Lung (tissue), 12 donors: ENCODE data around the gene NCOR2. TPM values are rescaled to one million over a fixed set of nuclear protein-coding genes. Genes with fewer than 3 reads are reported as not detected.

ENCODE experiments used
- ATAC-seq: fragments of 200-7000 bp; cut with Tn5 transposase; one replicate; pipeline ENCODE4 v1.9.1; 2020; ENCODE audit warnings: moderate number of reproducible peaks; ENCODE audit not compliant: insufficient read depth, low FRiP score
- DNase-seq, 3 donors: peaks; one replicate each; pipeline ENCODE4 v3.0.0-alpha.2; 2013 to 2017
- H3K27ac ChIP-seq, 2 donors: one replicate each; pipeline ENCODE4 v1.5.1; 2013; ENCODE audit warnings: mild to moderate bottlenecking in 2 of 2, moderate library complexity in 2 of 2, control low read depth in 1 of 2, inconsistent platforms in 1 of 2, low read depth in 1 of 2, low read length in 1 of 2
- H3K27me3 ChIP-seq, 3 donors: one replicate each; pipeline ENCODE4 v1.5.1; 2013; ENCODE audit warnings: low read length in 2 of 3; ENCODE audit not compliant: control insufficient read depth in 3 of 3, insufficient read depth in 3 of 3
- H3K36me3 ChIP-seq, 4 donors: one replicate each; pipeline ENCODE4 v1.5.1; 2013; ENCODE audit warnings: low read length in 4 of 4, mild to moderate bottlenecking in 1 of 4, moderate library complexity in 1 of 4; ENCODE audit not compliant: control insufficient read depth in 4 of 4, insufficient read depth in 4 of 4
- H3K4me1 ChIP-seq, 5 donors: one replicate each; pipeline ENCODE4 v1.5.1; 2013; ENCODE audit warnings: low read length in 5 of 5, mild to moderate bottlenecking in 2 of 5, moderate library complexity in 1 of 5; ENCODE audit not compliant: control insufficient read depth in 5 of 5, insufficient read depth in 5 of 5
- H3K4me3 ChIP-seq: one replicate; pipeline ENCODE4 v1.5.1; 2013; ENCODE audit warnings: mild to moderate bottlenecking, control low read depth, moderate library complexity
- H3K9ac ChIP-seq, 2 donors: one replicate each; pipeline ENCODE4 v1.5.1; 2013; ENCODE audit warnings: low read length in 2 of 2, control low read depth in 1 of 2; ENCODE audit not compliant: insufficient read depth in 1 of 2
- H3K9me3 ChIP-seq, 4 donors: one replicate each; pipeline ENCODE4 v1.5.1; 2013; ENCODE audit warnings: low read length in 3 of 4, mild to moderate bottlenecking in 1 of 4, moderate library complexity in 1 of 4; ENCODE audit not compliant: control insufficient read depth in 4 of 4, insufficient read depth in 3 of 4
- CTCF ChIP-seq: IDR thresholded peaks from 2 replicates; pipeline ENCODE4 v1.5.1; 2012; ENCODE audit warnings: mild to moderate bottlenecking; ENCODE audit errors: control extremely low read depth, extremely low read depth
- WGBS, 2 donors: extraction: QIAGEN DNeasy Blood & Tissue Kit; methylation state at CpG; one replicate each; pipeline ENCODE4 v1.1.7; 2013; 5-methylcytosine and 5-hydroxymethylcytosine counted together
- polyA plus RNA-seq, 2 donors: library from polyadenylated mRNA; stranded (reverse); fragments of 200-250 nt; gene quantifications; one replicate each; pipeline ENCODE4 v1.2.1, GENCODE V29; 2013
- total RNA-seq, 2 donors: library from RNA; depleted of rRNA in 1 of 2; stranded (reverse); fragments of >200 nt in 1 of 2; gene quantifications; one replicate each; pipeline ENCODE4 v1.2.1, GENCODE V29; 2014 to 2021
- donor health status: control.
- donor health status: control.
- donor health status: Bipolar disorder and iron deficiency.
- donor health status: healthy.
- donor health status: DM: yes; HTN: yes; CAD: no.

NCOR2 gene
- total and polyA plus RNA-seq, 4 donors: 81.4 to 361 (median 132) TPM

DNA sequence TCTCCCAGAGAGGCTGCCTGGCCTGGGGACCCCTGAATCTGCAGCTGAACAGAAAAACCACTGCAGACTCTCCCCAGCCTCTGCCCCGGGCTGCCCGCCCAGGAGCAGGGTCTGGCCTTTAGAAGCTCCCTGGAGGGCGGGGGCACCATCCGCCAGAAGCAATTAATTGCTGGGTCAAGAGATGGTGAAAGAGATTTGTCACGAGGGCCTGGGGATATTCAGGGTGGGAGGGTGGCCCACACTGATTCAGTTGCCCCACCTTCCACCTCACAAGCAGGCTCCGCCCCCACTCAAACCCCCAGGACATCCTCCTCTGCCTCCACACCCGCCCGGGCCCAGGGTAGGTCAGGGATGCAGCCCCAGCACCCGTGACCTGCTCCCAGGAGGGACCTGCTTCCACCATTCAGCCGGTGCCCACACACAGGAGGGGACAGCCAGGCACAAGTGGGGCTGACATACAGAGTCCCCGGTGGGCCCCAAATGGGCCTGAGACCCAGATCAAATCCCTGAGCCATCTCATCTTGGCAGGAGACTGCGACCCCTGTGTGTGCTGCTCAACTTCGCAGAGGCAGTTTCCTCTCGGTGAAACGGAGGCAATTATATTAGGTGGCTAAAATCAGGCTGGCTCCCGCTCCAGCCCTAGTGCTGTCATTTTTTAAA, 23.0 kb downstream of the NCOR2 start:
- peak in 1 of 3 donors; percentile 22 for DNase-seq
- Histone ChIP-seq H3K9ac (no peak overlapping the region), H3K27me3 (no peaks in the 10 kb centered on the region), H3K4me3 (no peak overlapping the region), H3K9me3 (no peaks in the 10 kb centered on the region), H3K36me3 (peaks cover 0 to 2% (median 0%) of the 10 kb centered on the region in 4 donors), H3K4me1 (peaks cover 5 to 41% (median 23%) of the 10 kb centered on the region in 5 donors), H3K27ac (peak overlapping the region in 1 of 2 donors; percentile 26)
- 56 to 60% methylated on average over 16 of the region's 16 CpGs for WGBS, 2 donors
- ATAC-seq: no peak
- TF ChIP-seq CTCF: no peak

- Histone ChIP-seq H3K27ac (peak overlapping the region in 1 of 2 donors; percentile 1), H3K36me3 (peaks cover 0 to 2% (median 0%) of the 10 kb centered on the region in 4 donors), H3K9me3 (no peaks in the 10 kb centered on the region), H3K27me3 (no peaks in the 10 kb centered on the region), H3K4me1 (peaks cover 5 to 44% (median 19%) of the 10 kb centered on the region in 5 donors), H3K9ac (no peak overlapping the region), H3K4me3 (no peak overlapping the region)
- ATAC-seq (no peak), DNase-seq (peak in 2 of 3 donors; percentile 21 to 30)
- no peak for TF ChIP-seq CTCF
- WGBS, 2 donors: 63 to 64% methylated on average over 37 of the region's 37 CpGs
Observed at GRCh38 chr12:124543590-124544310, 23.7 kb downstream of the NCOR2 start.

GRCh38 chr12:124543052-124543589, 24.3 kb downstream of the NCOR2 start:
- no peak for TF ChIP-seq CTCF
- ATAC-seq (no peak), DNase-seq (peak; percentile 83 to 84 (median 83))
- Histone ChIP-seq H3K27ac (peak overlapping the region in 1 of 2 donors; percentile 40), H3K9me3 (no peaks in the 10 kb centered on the region), H3K36me3 (peaks cover 0 to 2% (median 0%) of the 10 kb centered on the region in 4 donors), H3K4me1 (peaks cover 5 to 48% (median 22%) of the 10 kb centered on the region in 5 donors), H3K27me3 (no peaks in the 10 kb centered on the region), H3K9ac (no peak overlapping the region), H3K4me3 (no peak overlapping the region)
- 47 to 51% methylated on average over 19 to 20 of the region's 20 CpGs for WGBS, 2 donors
